Measurements from ENCODE around the gene PHACTR3.

The PHACTR3 gene

DNA sequence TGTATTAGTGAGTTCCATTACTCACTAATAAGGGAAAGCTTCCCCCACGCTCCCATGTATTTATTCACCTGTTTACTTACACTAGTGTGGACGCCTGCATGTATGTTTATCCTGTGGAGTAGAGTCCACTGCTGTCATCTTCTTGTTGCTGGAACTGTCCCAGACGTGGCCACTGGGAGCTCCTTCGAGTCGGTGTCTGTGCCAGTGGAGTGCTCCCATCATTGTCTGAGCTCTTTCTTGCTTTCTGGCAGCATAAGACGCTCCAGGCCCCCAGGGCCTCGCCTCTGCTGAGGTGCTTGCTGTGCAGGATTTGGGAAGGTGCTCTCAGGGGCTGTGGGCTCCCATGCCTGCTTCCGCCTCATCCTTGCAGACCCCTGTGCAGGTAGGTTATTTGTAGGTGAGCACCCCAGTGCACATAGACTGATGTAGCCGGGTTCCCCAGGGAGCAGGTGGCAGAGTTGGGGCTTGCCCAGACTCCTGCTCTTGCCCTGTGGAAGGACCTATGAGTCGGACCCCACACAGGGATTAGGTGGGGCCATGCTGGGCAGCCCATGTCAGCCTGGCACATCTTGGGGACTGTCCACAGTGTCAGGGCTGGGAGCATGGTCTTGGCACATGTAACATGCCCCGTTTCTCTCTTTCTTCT is 16.6 kb downstream of the PHACTR3 start:
- Histone ChIP-seq H3K27ac (no peak overlapping the region), H3K4me3 (no peak overlapping the region)
- DNase-seq (ENCODE audit: low spot score) = no peak
- TF ChIP-seq CTCF (IDR thresholded peaks at IDR 0.05) = no peak

DNA sequence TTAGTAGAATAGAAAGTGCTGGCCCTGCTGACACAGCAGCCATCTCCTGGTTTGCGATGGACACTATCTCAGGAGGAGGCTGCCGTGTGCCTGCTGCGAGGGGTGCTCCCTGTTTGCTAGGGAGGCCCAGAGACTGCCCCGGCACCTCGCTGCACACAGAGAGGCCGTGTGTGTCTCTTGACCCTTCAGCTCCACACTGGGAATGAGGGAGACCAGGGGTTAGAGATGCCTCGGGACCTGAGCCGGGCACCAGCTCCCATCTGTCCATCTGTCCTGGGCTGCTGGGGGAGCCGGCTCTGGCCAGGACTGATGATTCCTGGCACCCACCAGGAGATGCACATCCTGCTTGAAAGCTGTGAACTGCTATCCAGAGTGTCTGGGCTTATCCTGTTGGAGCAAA is 18.2 kb downstream of the PHACTR3 start:
- Histone ChIP-seq H3K27ac (no peak overlapping the region), H3K4me3 (no peak overlapping the region)
- DNase-seq (ENCODE audit: low spot score) = no peak
- no peak for TF ChIP-seq CTCF (IDR thresholded peaks at IDR 0.05)

- Histone ChIP-seq H3K27ac (no peak overlapping the region), H3K4me3 (no peak overlapping the region)
- TF ChIP-seq CTCF (IDR thresholded peaks at IDR 0.05) = no peak
- DNase-seq (ENCODE audit: low spot score) = no peak
These were observed 18.8 kb downstream of the PHACTR3 start for GRCh38 chr20:59623133-59623532.

GRCh38 chr20:59623583-59623982 is 19.2 kb downstream of the PHACTR3 start:
- DNase-seq (ENCODE audit: low spot score) = no peak
- no peak overlapping the region for H3K4me3 ChIP-seq
- no peak overlapping the region for H3K27ac ChIP-seq
- no peak for TF ChIP-seq CTCF (IDR thresholded peaks at IDR 0.05)

DNA sequence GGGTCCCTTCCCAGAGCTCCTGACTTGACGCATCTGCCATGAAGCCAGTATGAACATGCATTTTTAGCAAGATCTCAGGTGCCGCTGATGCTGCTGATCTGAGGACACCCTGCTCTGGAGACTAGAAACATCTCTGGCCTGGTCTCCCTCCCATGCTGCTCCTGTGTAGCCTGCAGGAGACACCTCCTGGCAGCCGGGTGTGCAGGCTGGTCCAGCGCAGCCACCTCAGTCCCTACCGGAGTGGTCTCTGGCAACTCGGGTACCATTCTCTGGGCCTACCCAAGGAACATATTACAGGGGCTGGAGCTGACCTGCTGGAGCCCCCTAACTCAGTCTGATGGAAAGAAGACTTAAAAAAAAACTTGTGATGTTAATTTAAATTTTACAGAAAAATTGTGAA is 20.1 kb downstream of the PHACTR3 start:
- no peak for TF ChIP-seq CTCF (IDR thresholded peaks at IDR 0.05)
- no peak for DNase-seq (ENCODE audit: low spot score)
- Histone ChIP-seq H3K4me3 (no peak overlapping the region), H3K27ac (no peak overlapping the region)

- Histone ChIP-seq H3K4me3 (no peak overlapping the region), H3K27ac (no peak overlapping the region)
- TF ChIP-seq CTCF (IDR thresholded peaks at IDR 0.05) = no peak
- DNase-seq (ENCODE audit: low spot score) = no peak
These were observed 21.0 kb downstream of the PHACTR3 start for GRCh38 chr20:59625214-59625922.

- no peak for DNase-seq (ENCODE audit: low spot score)
- Histone ChIP-seq H3K4me3 (no peak overlapping the region), H3K27ac (no peak overlapping the region)
- TF ChIP-seq CTCF (IDR thresholded peaks at IDR 0.05) = no peak
These were observed 23.0 kb downstream of the PHACTR3 start for GRCh38 chr20:59627298-59627697.

Measured in coronary artery (tissue), 2 donors.